ENCODE measurements around the gene IRAK3.

GRCh38 chr12:66280561-66280960 lies 91.5 kb downstream of the IRAK3 start:
- TF ChIP-seq JUN (IDR thresholded peaks at IDR 0.05; ENCODE audit: borderline replicate concordance, insufficient read depth, insufficient read length, low read depth) (no peak), MYC (IDR thresholded peaks at IDR 0.05; ENCODE audit: low read depth, low read length) (no peak), CTCF (IDR thresholded peaks at IDR 0.05; ENCODE audit: extremely low read depth in 1 of 2, insufficient read depth in 1 of 2, low read depth in 1 of 2, low read length in 2 of 2) (no peak), POLR2A (IDR thresholded peaks at IDR 0.05; ENCODE audit: low read depth, low read length) (no peak), POLR2AphosphoS5 (IDR thresholded peaks at IDR 0.05; ENCODE audit: insufficient read depth, low read depth, low read length) (no peak), EZH2 (IDR thresholded peaks at IDR 0.05; ENCODE audit: borderline replicate concordance, low read depth, low read length, severe bottlenecking) (no peak), GATA2 (IDR thresholded peaks at IDR 0.05; ENCODE audit: insufficient read depth, insufficient read length, low read depth, low read length) (no peak), MAX (IDR thresholded peaks at IDR 0.05; ENCODE audit: insufficient read depth, insufficient read length) (no peak), FOS (IDR thresholded peaks at IDR 0.05; ENCODE audit: borderline replicate concordance, insufficient read depth, low read length) (no peak)

Measured in endothelial cell of umbilical vein (primary cell).